ENCODE results near the gene KRTAP10-9.

DNA sequence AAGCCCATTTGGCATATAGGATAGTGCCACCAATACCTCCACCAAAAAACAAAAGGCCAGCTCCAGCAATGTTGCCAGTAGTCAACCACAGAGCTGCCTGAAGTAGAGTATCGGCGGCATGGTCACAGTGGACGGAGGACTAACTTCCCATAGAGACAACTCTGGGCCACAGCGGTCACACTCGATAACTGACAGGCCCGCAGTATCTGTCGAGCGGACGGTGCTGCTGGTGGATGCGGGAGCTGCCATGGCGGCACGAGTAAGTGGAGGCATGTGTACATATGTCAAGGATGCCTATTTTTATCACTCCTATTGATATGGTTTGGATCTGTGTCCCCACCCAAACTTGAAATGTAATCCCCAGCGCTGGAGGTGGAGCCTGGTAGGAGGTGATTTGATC is 51.0 kb downstream of the KRTAP10-9 start:
- TF ChIP-seq, protein P1, sequence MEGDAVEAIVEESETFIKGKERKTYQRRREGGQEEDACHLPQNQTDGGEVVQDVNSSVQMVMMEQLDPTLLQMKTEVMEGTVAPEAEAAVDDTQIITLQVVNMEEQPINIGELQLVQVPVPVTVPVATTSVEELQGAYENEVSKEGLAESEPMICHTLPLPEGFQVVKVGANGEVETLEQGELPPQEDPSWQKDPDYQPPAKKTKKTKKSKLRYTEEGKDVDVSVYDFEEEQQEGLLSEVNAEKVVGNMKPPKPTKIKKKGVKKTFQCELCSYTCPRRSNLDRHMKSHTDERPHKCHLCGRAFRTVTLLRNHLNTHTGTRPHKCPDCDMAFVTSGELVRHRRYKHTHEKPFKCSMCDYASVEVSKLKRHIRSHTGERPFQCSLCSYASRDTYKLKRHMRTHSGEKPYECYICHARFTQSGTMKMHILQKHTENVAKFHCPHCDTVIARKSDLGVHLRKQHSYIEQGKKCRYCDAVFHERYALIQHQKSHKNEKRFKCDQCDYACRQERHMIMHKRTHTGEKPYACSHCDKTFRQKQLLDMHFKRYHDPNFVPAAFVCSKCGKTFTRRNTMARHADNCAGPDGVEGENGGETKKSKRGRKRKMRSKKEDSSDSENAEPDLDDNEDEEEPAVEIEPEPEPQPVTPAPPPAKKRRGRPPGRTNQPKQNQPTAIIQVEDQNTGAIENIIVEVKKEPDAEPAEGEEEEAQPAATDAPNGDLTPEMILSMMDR (IDR thresholded peaks at IDR 0.05), result no peak
- no peak for TF ChIP-seq POLR2A (IDR thresholded peaks at IDR 0.05)

Data from Peyer's patch (tissue), 4 donors.